ENCODE results near the gene TFIP11.
A peak's percentile ranks its signal among the peaks of the same experiment; 100 is the strongest.

The TFIP11 gene

GRCh38 chr22:26512149-26512793, at the start of gene TFIP11:
Gene TFIP11 (minus strand): TSS chr22:26512473. CDS start chr22:26510272, 2,201 bp downstream.
- Histone ChIP-seq H3K36me3 (ENCODE audit: insufficient read depth, low read length) (peaks cover 13% of the 10 kb centered on the region; the same call in 1 of the 2 replicates), H3K4me1 (ENCODE audit: insufficient read depth, low read length) (peaks cover 4% of the 10 kb centered on the region), H3K9ac (ENCODE audit: low read depth, low read length) (peak within 1 kb of the TSS; percentile 71), H3K9me3 (ENCODE audit: control insufficient read depth, insufficient read depth, low read length) (no peaks in the 10 kb centered on the region)

- H3K9me3 ChIP-seq (ENCODE audit: control insufficient read depth, insufficient read depth, low read length): no peaks in the 10 kb centered on the region
- no peaks in the 10 kb centered on the region for H3K36me3 ChIP-seq (ENCODE audit: insufficient read depth, low read length)
- no peak overlapping the region for H3K9ac ChIP-seq (ENCODE audit: low read depth, low read length)
- H3K4me1 ChIP-seq (ENCODE audit: insufficient read depth, low read length): peaks cover 22% of the 10 kb centered on the region
Measured at GRCh38 chr22:26561756-26562417, 49.6 kb upstream of the TFIP11 start.

GRCh38 chr22:26559961-26560575, 47.8 kb upstream of the TFIP11 start:
- H3K4me1 ChIP-seq (ENCODE audit: insufficient read depth, low read length): peaks cover 25% of the 10 kb centered on the region
- no peaks in the 10 kb centered on the region for H3K9me3 ChIP-seq (ENCODE audit: control insufficient read depth, insufficient read depth, low read length)
- H3K9ac ChIP-seq (ENCODE audit: low read depth, low read length): no peak overlapping the region
- H3K36me3 ChIP-seq (ENCODE audit: insufficient read depth, low read length): no peaks in the 10 kb centered on the region

GRCh38 chr22:26558248-26558895, 46.1 kb upstream of the TFIP11 start:
- H3K9me3 ChIP-seq (ENCODE audit: control insufficient read depth, insufficient read depth, low read length): no peaks in the 10 kb centered on the region
- no peak overlapping the region for H3K9ac ChIP-seq (ENCODE audit: low read depth, low read length)
- H3K36me3 ChIP-seq (ENCODE audit: insufficient read depth, low read length): no peaks in the 10 kb centered on the region
- peaks cover 20% of the 10 kb centered on the region for H3K4me1 ChIP-seq (ENCODE audit: insufficient read depth, low read length)

- Histone ChIP-seq H3K36me3 (ENCODE audit: insufficient read depth, low read length) (no peaks in the 10 kb centered on the region), H3K9me3 (ENCODE audit: control insufficient read depth, insufficient read depth, low read length) (no peaks in the 10 kb centered on the region), H3K9ac (ENCODE audit: low read depth, low read length) (no peak overlapping the region), H3K4me1 (ENCODE audit: insufficient read depth, low read length) (peaks cover 28% of the 10 kb centered on the region)
Measured at GRCh38 chr22:26556904-26557303, 44.6 kb upstream of the TFIP11 start.

- Histone ChIP-seq H3K4me1 (ENCODE audit: insufficient read depth, low read length) (peaks cover 35% of the 10 kb centered on the region), H3K9me3 (ENCODE audit: control insufficient read depth, insufficient read depth, low read length) (no peaks in the 10 kb centered on the region), H3K36me3 (ENCODE audit: insufficient read depth, low read length) (no peaks in the 10 kb centered on the region), H3K9ac (ENCODE audit: low read depth, low read length) (no peak overlapping the region)
Measured at GRCh38 chr22:26555478-26555877, 43.2 kb upstream of the TFIP11 start.

- no peak overlapping the region for H3K9ac ChIP-seq (ENCODE audit: low read depth, low read length)
- no peaks in the 10 kb centered on the region for H3K36me3 ChIP-seq (ENCODE audit: insufficient read depth, low read length)
- peaks cover 40% of the 10 kb centered on the region for H3K4me1 ChIP-seq (ENCODE audit: insufficient read depth, low read length)
- no peaks in the 10 kb centered on the region for H3K9me3 ChIP-seq (ENCODE audit: control insufficient read depth, insufficient read depth, low read length)
Measured at GRCh38 chr22:26554956-26555355, 42.7 kb upstream of the TFIP11 start.

- Histone ChIP-seq H3K9ac (ENCODE audit: low read depth, low read length) (no peak overlapping the region), H3K36me3 (ENCODE audit: insufficient read depth, low read length) (no peaks in the 10 kb centered on the region), H3K4me1 (ENCODE audit: insufficient read depth, low read length) (peaks cover 39% of the 10 kb centered on the region), H3K9me3 (ENCODE audit: control insufficient read depth, insufficient read depth, low read length) (no peaks in the 10 kb centered on the region)
Measured at GRCh38 chr22:26553056-26553752, 40.9 kb upstream of the TFIP11 start.

GRCh38 chr22:26552466-26552865, 40.2 kb upstream of the TFIP11 start:
- H3K9ac ChIP-seq (ENCODE audit: low read depth, low read length): no peak overlapping the region
- H3K4me1 ChIP-seq (ENCODE audit: insufficient read depth, low read length): peaks cover 38% of the 10 kb centered on the region
- no peaks in the 10 kb centered on the region for H3K36me3 ChIP-seq (ENCODE audit: insufficient read depth, low read length)
- H3K9me3 ChIP-seq (ENCODE audit: control insufficient read depth, insufficient read depth, low read length): no peaks in the 10 kb centered on the region

GRCh38 chr22:26551568-26551967, 39.3 kb upstream of the TFIP11 start:
- no peak overlapping the region for H3K9ac ChIP-seq (ENCODE audit: low read depth, low read length)
- H3K9me3 ChIP-seq (ENCODE audit: control insufficient read depth, insufficient read depth, low read length): no peaks in the 10 kb centered on the region

GRCh38 chr22:26550498-26551033, 38.3 kb upstream of the TFIP11 start:
- H3K9ac ChIP-seq (ENCODE audit: low read depth, low read length): no peak overlapping the region
- no peaks in the 10 kb centered on the region for H3K36me3 ChIP-seq (ENCODE audit: insufficient read depth, low read length)
- H3K9me3 ChIP-seq (ENCODE audit: control insufficient read depth, insufficient read depth, low read length): no peaks in the 10 kb centered on the region
- peaks cover 36% of the 10 kb centered on the region for H3K4me1 ChIP-seq (ENCODE audit: insufficient read depth, low read length)

More at GRCh38 chr22:26551568-26551967, 39.3 kb upstream of the TFIP11 start:
- Histone ChIP-seq H3K4me1 (ENCODE audit: insufficient read depth, low read length) (peaks cover 38% of the 10 kb centered on the region), H3K36me3 (ENCODE audit: insufficient read depth, low read length) (no peaks in the 10 kb centered on the region)

GRCh38 chr22:26549902-26550497, 37.7 kb upstream of the TFIP11 start:
- Histone ChIP-seq H3K9me3 (ENCODE audit: control insufficient read depth, insufficient read depth, low read length) (no peaks in the 10 kb centered on the region), H3K36me3 (ENCODE audit: insufficient read depth, low read length) (no peaks in the 10 kb centered on the region), H3K4me1 (ENCODE audit: insufficient read depth, low read length) (peaks cover 31% of the 10 kb centered on the region), H3K9ac (ENCODE audit: low read depth, low read length) (no peak overlapping the region)

- Histone ChIP-seq H3K9ac (ENCODE audit: low read depth, low read length) (no peak overlapping the region), H3K4me1 (ENCODE audit: insufficient read depth, low read length) (peaks cover 26% of the 10 kb centered on the region), H3K9me3 (ENCODE audit: control insufficient read depth, insufficient read depth, low read length) (no peaks in the 10 kb centered on the region), H3K36me3 (ENCODE audit: insufficient read depth, low read length) (no peaks in the 10 kb centered on the region)
Measured at GRCh38 chr22:26548984-26549383, 36.7 kb upstream of the TFIP11 start.
